GM23248 (cell line): ENCODE data around the gene NRG3.

Source experiments
- EZH2 ChIP-seq: fragments of 200-600 bp; sonication (generic); IDR thresholded peaks from 2 replicates; pipeline ENCODE4 v1.6.1; 2018; ENCODE audit warnings: antibody characterized with exemption, mild to moderate bottlenecking; ENCODE audit not compliant: insufficient read depth, poor library complexity, severe bottlenecking
- EZH2phosphoT487 ChIP-seq: fragments of 200-600 bp; sonication (generic); IDR thresholded peaks from 2 replicates; pipeline ENCODE4 v1.6.1; 2018; ENCODE audit warnings: antibody characterized with exemption, moderate library complexity, mild to moderate bottlenecking, low read depth; ENCODE audit not compliant: insufficient read depth

DNA sequence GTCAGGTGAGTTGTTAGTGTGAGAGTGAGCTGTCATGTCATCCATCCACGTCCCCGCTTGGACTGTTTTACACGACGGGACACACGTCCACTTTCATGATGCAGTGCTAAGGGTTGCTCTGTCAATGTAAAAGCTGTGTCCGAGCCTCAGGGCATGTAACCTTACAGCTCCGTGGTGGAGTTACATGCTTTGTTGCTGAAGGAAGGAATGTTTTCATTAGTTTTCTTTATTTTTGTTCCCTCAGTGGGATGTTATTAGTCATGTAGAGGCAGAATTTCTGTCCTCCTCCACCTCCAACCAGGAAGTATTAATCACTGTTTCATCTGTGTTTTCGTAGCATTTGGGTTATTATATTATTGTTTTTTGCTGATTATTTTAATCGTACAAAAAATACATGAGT is 88.6 kb downstream of the NRG3 start:
- TF ChIP-seq EZH2phosphoT487: no peak
- TF ChIP-seq EZH2: no peak
